Esophagus squamous epithelium (tissue), 4 donors: ENCODE results near the gene PPFIA2.

Experiments
- POLR2A ChIP-seq, 4 donors: fragments of 450-650 bp; IDR thresholded peaks; one replicate each; pipeline ENCODE4 v1.6.1; 2017; ENCODE audit warnings: antibody characterized with exemption in 4 of 4, mild to moderate bottlenecking in 4 of 4, moderate library complexity in 3 of 4
- TF ChIP-seq, protein P1 (sequence below), 6 experiments: fragments of 450-650 bp in 4 of 6; fragments of 200-600 bp in 2 of 6; sonication (generic) in 2 of 6; IDR thresholded peaks; one replicate each; pipeline ENCODE4 v1.5.1; 2016 to 2019; ENCODE audit warnings: antibody characterized with exemption in 6 of 6, mild to moderate bottlenecking in 4 of 6, moderate library complexity in 4 of 6

DNA sequence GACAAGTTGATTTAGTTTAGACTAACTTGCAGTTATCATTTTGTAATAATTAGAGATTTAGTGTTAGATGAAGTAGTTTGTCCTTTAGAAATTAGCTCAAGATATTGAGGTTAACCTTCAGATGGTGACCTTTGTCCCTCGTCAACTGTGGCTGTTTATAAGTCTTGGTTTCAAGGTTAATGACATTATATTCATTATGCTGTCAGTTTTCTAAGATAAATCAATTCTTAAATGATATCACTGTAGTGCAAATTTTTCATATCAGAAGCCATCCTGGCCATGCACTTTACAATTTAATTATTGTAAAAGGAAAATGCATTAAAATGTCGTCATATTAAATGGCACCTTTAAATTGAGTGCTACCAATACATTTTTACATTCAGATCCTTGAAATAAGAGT, 19.6 kb upstream of the PPFIA2 start:
- no peak for TF ChIP-seq POLR2A (IDR thresholded peaks at IDR 0.05)
- TF ChIP-seq, protein P1, sequence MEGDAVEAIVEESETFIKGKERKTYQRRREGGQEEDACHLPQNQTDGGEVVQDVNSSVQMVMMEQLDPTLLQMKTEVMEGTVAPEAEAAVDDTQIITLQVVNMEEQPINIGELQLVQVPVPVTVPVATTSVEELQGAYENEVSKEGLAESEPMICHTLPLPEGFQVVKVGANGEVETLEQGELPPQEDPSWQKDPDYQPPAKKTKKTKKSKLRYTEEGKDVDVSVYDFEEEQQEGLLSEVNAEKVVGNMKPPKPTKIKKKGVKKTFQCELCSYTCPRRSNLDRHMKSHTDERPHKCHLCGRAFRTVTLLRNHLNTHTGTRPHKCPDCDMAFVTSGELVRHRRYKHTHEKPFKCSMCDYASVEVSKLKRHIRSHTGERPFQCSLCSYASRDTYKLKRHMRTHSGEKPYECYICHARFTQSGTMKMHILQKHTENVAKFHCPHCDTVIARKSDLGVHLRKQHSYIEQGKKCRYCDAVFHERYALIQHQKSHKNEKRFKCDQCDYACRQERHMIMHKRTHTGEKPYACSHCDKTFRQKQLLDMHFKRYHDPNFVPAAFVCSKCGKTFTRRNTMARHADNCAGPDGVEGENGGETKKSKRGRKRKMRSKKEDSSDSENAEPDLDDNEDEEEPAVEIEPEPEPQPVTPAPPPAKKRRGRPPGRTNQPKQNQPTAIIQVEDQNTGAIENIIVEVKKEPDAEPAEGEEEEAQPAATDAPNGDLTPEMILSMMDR (IDR thresholded peaks at IDR 0.05): no peak
